Endodermal cell (in vitro differentiated cells): ENCODE results near the gene FAM162A. TPM values are rescaled to one million over a fixed set of nuclear protein-coding genes. Genes with fewer than 3 reads are reported as not detected.

Source experiments
- DNase-seq: peaks from one replicate; pipeline ENCODE4 v3.0.0-alpha.2; 2017
- H3K27ac ChIP-seq: 2 replicates; pipeline ENCODE4 v1.5.1; 2013; ENCODE audit warnings: mild to moderate bottlenecking, low read depth, low read length, moderate library complexity
- H3K27me3 ChIP-seq: 2 replicates; pipeline ENCODE4 v1.6.1; 2013; ENCODE audit warnings: mild to moderate bottlenecking, low read length, moderate library complexity; ENCODE audit not compliant: insufficient read depth, control insufficient read depth, poor library complexity, severe bottlenecking
- H3K36me3 ChIP-seq: 2 replicates; pipeline ENCODE4 v1.7.0; 2013; ENCODE audit warnings: mild to moderate bottlenecking, low read length, moderate library complexity; ENCODE audit not compliant: control insufficient read depth, insufficient read depth
- H3K4me1 ChIP-seq: one replicate; pipeline ENCODE4 v1.7.0; 2013; ENCODE audit warnings: low read length; ENCODE audit not compliant: control insufficient read depth, insufficient read depth
- H3K4me3 ChIP-seq: 2 replicates; pipeline ENCODE4 v1.5.1; 2013; ENCODE audit warnings: mild to moderate bottlenecking, low read length, moderate library complexity
- H3K9ac ChIP-seq: 2 replicates; pipeline ENCODE4 v1.6.1; 2013; ENCODE audit warnings: mild to moderate bottlenecking, low read length, moderate library complexity; ENCODE audit not compliant: poor library complexity, severe bottlenecking; ENCODE audit errors: extremely low read depth
- H3K9me3 ChIP-seq: 2 replicates; pipeline ENCODE4 v1.6.1; 2013; ENCODE audit warnings: mild to moderate bottlenecking, low read length, moderate library complexity; ENCODE audit not compliant: control insufficient read depth
- H3K27ac Mint-ChIP-seq: 2 replicates; pipeline ENCODE4 v1.8.0; 2020; ENCODE audit warnings: mixed read lengths
- H3K27me3 Mint-ChIP-seq: 2 replicates; pipeline ENCODE4 v1.8.0; 2021; ENCODE audit warnings: mild to moderate bottlenecking, mixed read lengths; ENCODE audit not compliant: insufficient read depth
- H3K36me3 Mint-ChIP-seq: 2 replicates; pipeline ENCODE4 v1.8.0; 2020; ENCODE audit warnings: low read depth, mixed read lengths
- H3K4me1 Mint-ChIP-seq: 2 replicates; pipeline ENCODE4 v1.8.0; 2020; ENCODE audit warnings: mixed read lengths
- H3K4me3 Mint-ChIP-seq: 2 replicates; pipeline ENCODE4 v1.8.0; 2020; ENCODE audit warnings: mild to moderate bottlenecking, moderate library complexity, mixed read lengths
- H3K9me3 Mint-ChIP-seq: 2 replicates; pipeline ENCODE4 v1.8.0; 2020; ENCODE audit warnings: mild to moderate bottlenecking, mixed read lengths
- CTCF ChIP-seq: fragments of 200-600 bp; sonication (generic); conservative IDR thresholded peaks from 2 replicates; pipeline ENCODE4 v1.5.0; 2021; ENCODE audit warnings: antibody characterized with exemption, mild to moderate bottlenecking
- whole genome bisulfite sequencing, 2 experiments: methylation state at CpG; one replicate each; pipeline versions ENCODE4 v1.1.5 to v1.1.7; 2013; ENCODE audit warnings: missing lambda C conversion rate in 2 of 2, mixed read lengths in 1 of 2; ENCODE audit not compliant: insufficient coverage in 1 of 2, insufficient read length in 1 of 2; 5-methylcytosine and 5-hydroxymethylcytosine counted together
- total RNA-seq, 2 donors: library from RNA; stranded (reverse); fragmentation: NEBNext Ultra II Directional in 1 of 2; extraction: Animal tissue kit (Norgen Biotek cat#: 25700) in 1 of 2; gene quantifications; 2 replicates in 1 of 2; 3 replicates in 1 of 2; pipeline ENCODE4 v1.2.1, GENCODE V29; 2021

The FAM162A gene
- total RNA-seq, 2 donors from 2014 or later, result 40.9 to 61.7 TPM

GRCh38 chr3:122351612-122352011, 32.4 kb upstream of the FAM162A start:
- no peaks in the 10 kb centered on the region for H3K9me3 ChIP-seq
- no peak for TF ChIP-seq CTCF
- no peak overlapping the region for H3K9ac ChIP-seq
- WGBS, 2 experiments, result 93% methylated on average over 4 of the region's 4 CpGs; no CpG with 5 or more reads in 1 of the 2 experiments
- no peaks in the 10 kb centered on the region for H3K27me3 ChIP-seq
- H3K27ac ChIP-seq, result no peak overlapping the region
- no peak for DNase-seq
- Mint-ChIP-seq H3K27ac (no peak overlapping the region), H3K4me1 (no peaks in the 10 kb centered on the region), H3K27me3 (peaks cover 14% of the 10 kb centered on the region), H3K4me3 (no peak overlapping the region), H3K9me3 (peaks cover 3% of the 10 kb centered on the region), H3K36me3 (no peaks in the 10 kb centered on the region)
- H3K36me3 ChIP-seq, result no peaks in the 10 kb centered on the region
- no peaks in the 10 kb centered on the region for H3K4me1 ChIP-seq
- no peak overlapping the region for H3K4me3 ChIP-seq

DNA sequence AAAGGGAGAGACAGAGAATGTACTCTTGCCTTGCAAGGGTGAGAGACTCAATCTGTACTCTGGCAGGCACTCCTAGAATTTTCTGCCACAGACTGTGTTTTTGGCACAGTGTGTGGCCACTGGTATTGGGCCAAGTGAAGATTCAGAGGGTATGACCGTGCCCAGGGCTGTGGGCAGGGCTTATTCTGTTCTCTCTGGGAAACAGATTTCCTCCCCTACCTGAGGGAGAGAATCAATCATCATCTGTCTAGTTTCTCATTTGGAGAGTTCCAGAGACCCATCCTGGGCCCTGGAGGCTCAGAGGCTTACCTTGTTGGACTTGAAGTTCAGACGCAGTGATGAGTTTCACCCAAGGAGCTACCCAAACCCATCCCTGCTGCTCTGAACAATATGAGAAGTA, 30.8 kb upstream of the FAM162A start:
- H3K4me1 ChIP-seq, result no peaks in the 10 kb centered on the region
- no peaks in the 10 kb centered on the region for H3K36me3 Mint-ChIP-seq
- no peaks in the 10 kb centered on the region for H3K36me3 ChIP-seq
- no peaks in the 10 kb centered on the region for H3K9me3 Mint-ChIP-seq
- no peak overlapping the region for H3K27ac ChIP-seq
- no peak for TF ChIP-seq CTCF
- 85 to 86% methylated on average over 2 of the region's 2 CpGs for WGBS, 2 experiments
- no peaks in the 10 kb centered on the region for H3K27me3 ChIP-seq
- no peak for DNase-seq
- no peak overlapping the region for H3K27ac Mint-ChIP-seq
- no peaks in the 10 kb centered on the region for H3K9me3 ChIP-seq
- H3K4me3 Mint-ChIP-seq, result no peak overlapping the region
- H3K4me1 Mint-ChIP-seq, result no peaks in the 10 kb centered on the region
- no peak overlapping the region for H3K4me3 ChIP-seq
- peaks cover 9% of the 10 kb centered on the region for H3K27me3 Mint-ChIP-seq
- H3K9ac ChIP-seq, result no peak overlapping the region

DNA sequence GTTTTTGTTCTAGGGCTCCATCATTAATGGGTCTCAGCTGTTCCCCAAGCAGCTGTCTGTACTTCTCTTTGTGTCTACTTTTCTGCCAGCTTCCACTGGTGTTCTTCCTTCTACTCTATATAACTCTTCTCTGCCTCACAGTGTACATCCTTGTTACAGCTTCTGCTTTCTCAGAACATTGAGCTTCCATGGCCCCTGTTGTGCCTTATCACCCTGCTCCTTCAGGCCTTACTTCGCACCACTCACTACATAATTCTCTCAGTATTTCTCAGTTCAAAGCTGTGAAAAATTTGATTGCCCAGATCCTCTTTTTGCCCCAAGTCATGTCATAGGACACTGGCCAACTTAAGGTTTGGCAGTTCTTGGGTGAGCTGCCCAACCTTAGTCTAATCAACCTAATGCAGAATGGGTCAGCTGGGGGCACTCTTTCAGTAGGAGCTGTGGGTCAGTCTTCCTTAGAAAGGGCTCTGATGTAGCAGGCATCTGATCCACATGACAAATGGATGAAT, 30.0 kb upstream of the FAM162A start:
- DNase-seq, result no peak
- Histone ChIP-seq H3K36me3 (peaks cover 5% of the 10 kb centered on the region), H3K27ac (no peak overlapping the region), H3K9me3 (no peaks in the 10 kb centered on the region), H3K9ac (no peak overlapping the region), H3K27me3 (no peaks in the 10 kb centered on the region), H3K4me1 (no peaks in the 10 kb centered on the region), H3K4me3 (no peak overlapping the region)
- H3K4me3 Mint-ChIP-seq, result no peak overlapping the region
- no peak for TF ChIP-seq CTCF
- H3K27me3 Mint-ChIP-seq, result peaks cover 9% of the 10 kb centered on the region
- 94 to 100% methylated on average over 1 of the region's 1 CpG for WGBS, 2 experiments
- no peaks in the 10 kb centered on the region for H3K4me1 Mint-ChIP-seq
- H3K36me3 Mint-ChIP-seq, result peaks cover 7% of the 10 kb centered on the region
- H3K9me3 Mint-ChIP-seq, result no peaks in the 10 kb centered on the region
- no peak overlapping the region for H3K27ac Mint-ChIP-seq
